Stomach (tissue), 4 donors: ENCODE data around the gene LRP1B.

ENCODE experiments used
- CTCF ChIP-seq, 7 experiments: fragments of 450-650 bp in 4 of 7; fragments of 200-600 bp in 3 of 7; sonication (generic) in 3 of 7; IDR thresholded peaks; one replicate each; pipeline ENCODE4 v1.5.1; 2016 to 2019; ENCODE audit warnings: antibody characterized with exemption in 7 of 7, control low read depth in 2 of 7, mild to moderate bottlenecking in 1 of 7
- EP300 ChIP-seq: sonication (generic); formaldehyde crosslinking; IDR thresholded peaks from one replicate; pipeline ENCODE4 v1.6.1; 2017; ENCODE audit warnings: antibody characterized with exemption
- POLR2AphosphoS5 ChIP-seq, 3 donors: sonication (generic); formaldehyde crosslinking; IDR thresholded peaks; one replicate each; pipeline ENCODE4 v1.6.1; 2016; ENCODE audit warnings: antibody characterized with exemption in 3 of 3

DNA sequence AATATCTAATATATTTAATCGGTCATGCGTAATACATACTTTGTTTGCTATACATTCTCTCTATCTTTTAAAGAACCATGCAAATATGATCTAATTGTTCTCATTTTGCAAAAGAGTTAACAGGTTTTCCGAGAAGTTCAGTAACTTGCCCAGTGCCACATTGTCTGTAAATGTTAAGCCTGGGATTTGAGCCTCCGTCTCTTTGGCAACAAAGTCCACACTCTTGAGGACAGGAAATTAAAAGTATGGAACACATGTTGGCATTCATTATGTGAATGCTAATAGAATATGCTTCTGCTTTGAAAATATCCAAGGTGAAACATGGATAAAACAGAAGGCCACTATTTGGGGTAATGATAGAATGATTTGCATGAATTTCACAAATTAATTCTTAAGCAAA lies 85.2 kb downstream of the LRP1B start:
- TF ChIP-seq CTCF (IDR thresholded peaks at IDR 0.05) (no peak), EP300 (no peak), POLR2AphosphoS5 (IDR thresholded peaks at IDR 0.05) (no peak)
